Measurements from ENCODE around the gene HDHD3.
"Not testable (repeated sequence)": the region's sequence is repeated elsewhere in the genome, so short reads cannot be mapped to it uniquely, and the experiment has no call there.

HDHD3 gene

DNA sequence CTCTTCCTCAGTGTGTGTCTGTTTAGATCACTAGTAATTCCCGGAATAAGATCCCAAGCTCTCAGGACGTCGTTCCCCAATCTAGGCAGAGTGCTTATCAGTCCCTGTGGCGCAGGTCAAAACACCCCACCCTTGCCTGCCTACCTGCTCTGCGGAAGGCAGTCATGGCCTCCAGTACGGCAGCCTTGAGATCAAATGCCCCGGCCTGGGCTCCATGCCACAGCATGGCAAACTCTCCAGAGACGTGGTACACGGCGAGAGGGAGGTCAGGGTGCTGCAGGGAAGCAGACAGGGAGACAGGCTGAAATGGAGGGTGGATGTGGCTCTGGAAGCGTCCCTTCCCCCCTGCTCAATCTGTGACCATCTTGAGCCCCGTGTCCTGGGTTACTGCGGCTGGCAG lies 12.0 kb upstream of the HDHD3 start:
- no peak for DNase-seq

DNA sequence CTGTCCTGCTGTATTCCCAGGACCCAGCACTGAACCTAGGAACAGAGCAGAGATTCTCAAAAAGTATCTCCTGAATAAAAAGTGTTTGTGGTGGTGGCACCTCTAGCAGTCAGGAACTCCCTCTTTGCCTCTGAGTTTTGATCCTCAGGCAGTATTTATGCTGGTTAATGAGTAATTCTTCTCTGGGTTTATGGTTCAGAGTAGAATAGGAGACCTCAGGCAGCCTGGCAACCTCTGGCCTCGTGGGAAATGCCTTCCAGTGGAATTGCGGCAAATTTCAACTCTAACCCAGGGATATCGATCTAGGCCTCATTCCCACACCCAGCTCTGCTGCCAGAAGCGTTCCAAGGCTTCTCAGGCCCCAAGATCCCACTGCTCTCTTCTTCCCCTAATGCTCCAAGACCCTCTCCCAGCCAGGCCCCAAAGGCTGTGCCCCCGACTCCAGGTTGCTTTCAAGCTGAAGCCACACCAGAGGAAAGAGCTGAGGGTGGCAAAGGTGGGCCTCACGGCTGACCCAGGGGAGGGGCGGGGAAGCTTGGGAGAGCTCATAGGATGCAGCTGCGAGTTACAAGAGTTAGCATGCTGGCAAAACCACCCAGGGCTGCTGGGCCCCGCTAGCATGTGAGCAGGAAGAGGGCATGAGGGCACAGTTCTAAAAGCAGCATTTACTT lies 10.9 kb upstream of the HDHD3 start:
- no peak for DNase-seq

DNA sequence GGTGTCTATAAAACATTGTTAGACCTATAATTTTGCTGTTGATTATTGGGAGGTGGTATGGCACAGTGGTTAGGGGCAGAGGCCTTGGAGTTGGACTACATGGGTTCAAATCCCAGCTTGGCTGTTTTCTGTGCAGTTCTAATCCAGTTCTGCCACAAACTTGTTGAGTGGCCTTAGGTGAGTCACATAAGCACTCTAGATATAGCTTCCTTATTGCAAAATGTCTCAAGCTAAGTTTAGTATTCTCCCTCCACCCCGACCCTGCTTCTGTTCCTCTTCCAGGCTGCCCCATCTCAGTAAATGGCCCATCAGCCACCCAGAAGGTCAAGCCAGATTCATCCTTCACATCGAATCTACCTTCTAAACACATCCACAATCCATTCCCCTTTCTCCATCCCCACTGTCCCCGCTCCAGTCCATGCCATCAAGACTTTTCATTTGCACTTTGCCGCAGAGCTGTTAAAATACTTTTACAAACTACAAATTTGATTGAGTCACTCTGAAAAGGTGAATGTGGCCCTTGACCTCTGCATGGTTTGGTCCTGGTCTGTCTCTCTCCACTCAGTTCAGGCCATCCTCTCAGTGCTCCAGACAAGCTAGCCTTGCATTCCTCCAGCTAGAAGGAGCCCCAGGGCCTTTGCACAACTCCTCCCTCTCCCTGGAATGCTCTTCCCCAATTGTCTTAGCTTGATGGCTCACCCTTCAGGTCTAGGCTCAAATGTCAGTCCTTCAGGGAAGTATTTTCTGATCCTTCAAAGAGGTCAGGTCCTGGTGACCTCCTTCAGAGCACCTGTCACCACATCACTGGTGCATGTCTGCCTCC lies 10.0 kb upstream of the HDHD3 start:
- no peak for DNase-seq

DNA sequence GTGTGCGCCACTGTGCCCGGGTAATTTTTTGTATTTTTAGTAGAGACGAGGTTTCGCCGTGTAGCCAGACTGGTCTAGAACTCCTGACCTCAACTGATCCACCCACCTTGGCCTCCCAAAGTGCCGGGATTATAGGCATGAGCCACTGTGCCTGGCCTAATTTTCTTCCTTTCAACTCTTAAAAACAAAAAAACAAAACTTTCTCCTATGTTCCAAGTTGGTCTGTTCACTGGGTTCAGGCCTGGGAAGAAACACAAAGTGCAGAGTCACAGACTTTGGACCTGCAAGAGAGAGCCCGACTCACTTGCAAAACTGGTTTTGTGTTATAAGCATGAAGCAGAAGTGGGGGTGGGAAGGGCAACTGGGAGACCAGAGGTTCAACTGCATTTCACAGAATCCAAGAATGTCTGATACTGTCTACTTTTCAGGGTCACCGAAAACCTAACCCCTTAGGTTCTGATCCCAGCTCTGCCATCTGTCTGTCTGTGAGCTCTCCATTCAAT lies 5.2 kb upstream of the HDHD3 start:
- DNase-seq = no peak

DNA sequence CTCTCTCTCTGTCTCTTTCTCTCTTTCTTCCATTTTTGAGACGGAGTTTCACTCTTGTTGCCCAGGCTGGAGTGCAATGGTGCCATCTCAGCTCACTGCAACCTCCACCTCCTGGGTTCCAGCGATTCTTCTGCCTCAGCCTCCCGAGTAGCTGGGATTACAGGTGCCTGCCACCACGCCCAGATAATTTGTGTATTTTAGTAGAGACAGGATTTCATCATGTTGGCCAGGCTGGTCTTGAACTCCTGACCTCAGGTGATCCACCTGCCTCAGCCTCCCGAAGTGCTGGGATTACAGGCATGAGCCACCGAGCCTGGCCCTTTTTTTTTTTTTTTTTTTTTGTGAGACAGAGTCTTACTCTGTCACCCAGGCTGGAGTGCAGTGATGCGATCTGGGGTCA lies 4.7 kb upstream of the HDHD3 start:
- DNase-seq = not testable (repeated sequence)

DNA sequence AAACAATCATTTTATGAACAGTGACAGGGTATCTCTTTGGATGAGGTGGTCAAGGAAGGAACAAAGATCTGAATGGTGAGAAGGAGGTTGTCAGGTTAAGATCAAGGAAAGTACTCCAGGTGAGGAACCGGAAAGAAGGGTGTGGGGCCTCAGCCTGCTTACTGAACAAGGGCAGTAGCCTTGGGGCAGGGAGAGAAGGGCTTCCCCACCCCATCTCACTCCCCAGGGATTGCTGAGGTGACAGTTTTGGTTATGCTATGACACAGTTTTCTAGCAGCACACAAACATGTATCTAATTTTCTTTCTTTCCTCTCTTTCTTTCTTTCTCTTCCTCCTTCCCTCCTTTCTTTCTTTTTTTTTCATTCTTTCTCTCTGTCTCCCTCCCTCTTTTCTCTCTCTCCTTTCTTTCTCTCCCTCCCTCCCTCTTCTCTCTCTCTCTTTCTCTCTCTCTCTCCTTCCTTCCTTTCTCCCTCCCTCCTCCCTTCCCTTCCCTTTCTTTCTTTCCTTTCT lies 4.1 kb upstream of the HDHD3 start:
- DNase-seq = no peak

DNA sequence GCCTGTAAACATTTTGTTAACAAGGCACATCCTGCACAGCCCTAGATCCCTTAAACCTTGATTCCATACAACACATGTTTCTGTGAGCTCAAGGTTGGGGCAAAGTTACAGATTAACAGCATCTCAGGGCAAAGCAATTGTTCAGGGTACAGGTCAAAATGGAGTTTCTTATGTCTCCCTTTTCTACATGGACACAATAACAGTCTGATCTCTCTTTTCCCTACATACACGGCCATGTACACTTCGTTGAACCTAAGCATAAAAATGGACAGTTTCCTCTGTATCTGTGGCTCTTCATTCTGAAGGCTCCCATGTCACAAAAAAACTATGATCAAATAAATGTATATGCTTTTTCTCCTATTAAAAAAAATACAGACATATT lies 3.0 kb upstream of the HDHD3 start:
- not testable (repeated sequence) for DNase-seq

DNA sequence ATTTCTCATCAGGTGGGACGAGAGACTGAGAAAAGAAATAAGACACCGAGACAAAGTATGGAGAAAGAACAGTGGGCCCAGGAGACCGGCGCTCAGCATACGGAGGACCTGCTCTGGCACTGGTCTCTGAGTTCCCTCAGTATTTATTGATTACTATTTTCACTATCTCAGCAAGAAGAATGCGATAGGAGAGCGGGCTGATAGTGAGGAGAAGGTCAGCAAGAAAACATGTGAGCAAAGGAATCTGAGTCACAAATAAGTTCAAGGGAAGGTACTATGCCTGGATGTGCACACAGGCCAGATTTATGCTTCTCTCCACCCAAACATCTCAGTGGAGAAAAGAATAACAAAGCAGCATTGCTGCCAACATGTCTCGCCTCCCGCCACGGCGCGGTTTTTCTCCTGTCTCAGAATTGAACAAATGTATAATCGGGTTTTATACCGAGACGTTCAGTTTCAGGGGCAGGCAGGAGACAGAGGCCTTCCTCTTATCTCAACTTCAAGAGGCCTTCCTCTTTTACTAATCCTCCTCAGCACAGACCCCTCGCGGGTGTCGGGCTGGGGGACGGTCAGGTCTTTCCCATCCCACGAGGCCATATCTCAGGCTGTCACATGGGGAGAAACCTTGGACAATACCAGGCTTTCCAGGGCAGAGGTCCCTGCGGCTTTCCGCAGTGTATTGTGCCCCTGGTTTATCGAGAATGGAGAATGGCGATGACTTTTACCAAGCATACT lies 2.5 kb upstream of the HDHD3 start:
- DNase-seq = not testable (repeated sequence)

DNA sequence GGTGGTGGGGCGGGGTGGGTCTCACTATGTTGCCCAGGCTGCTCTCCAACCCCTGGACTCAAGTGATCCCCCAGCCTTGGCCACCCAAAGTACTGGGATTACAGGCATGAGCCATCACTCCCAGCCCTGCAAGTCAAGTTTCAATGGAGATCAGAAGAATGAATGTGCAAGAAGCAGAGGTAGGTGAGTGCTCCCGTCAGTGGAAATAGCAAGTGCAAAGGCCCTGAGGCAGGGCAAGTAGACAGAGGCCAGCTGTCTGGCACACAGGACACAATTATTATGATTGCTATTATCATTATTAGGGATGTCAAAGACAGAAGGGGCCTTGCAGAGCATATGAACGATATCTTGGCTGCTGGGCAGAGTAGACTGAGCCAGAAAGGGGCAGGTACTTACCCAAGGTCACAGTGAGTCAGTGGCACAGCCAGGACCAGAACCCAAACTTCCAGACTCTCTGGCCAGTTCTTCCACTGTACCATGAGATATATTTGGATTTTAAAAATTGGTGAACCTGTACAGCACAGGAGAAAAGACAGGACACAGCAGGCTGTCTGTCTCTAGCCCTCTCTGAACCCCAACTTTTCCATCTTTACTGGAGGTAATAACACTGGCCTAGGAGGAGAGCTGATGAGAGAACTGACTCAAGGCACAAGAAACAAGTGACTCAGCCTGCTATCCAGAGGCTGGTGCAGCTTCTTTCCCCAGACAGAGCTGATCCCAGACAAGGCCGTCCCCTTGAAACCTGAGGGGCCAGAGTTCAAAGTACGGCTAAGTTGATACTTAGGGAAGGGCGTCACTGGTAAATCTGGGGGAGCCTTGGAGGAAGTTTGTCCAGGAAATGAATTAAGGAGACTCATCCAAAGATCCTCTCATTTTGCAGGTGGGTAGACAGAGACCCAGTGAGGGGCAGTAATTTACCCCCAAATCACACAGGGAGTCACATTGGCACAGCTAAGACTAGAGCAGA lies 1.4 kb downstream of the HDHD3 start:
- DNase-seq = no peak

DNA sequence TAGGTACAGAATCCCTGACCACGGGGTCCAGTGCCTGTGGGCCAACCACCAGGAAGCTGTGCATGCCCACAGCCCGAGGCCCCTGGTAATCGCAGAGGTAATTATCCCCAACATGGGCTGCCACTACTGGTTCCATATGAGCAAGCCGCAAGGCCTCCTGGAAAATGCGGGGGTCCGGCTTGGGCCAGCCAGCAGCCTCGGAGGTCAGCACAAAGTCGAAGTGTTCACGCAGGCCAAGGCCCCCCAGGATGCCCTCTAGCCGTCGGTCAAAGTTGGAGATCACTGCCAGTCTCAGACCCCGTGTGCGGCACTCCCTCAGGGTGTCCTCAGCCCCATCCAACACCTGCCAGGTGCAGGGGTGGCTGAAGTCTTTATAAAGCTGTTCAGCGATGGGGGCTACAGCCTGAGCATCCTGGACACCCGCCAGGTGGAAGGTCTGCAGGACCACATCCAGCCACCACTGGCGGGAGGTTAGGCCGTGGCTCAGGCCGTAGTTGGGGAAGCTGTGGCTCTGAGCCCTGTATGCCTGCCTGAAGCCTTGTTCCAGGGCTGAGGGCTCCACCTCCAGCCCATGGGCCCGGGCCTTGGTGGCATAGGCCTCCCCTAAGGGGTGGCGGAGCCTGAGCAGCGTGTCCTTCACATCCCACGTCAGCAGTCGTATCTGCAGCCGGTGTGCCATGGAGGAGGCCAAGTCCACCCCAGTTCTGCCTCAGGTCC lies 3.0 kb downstream of the HDHD3 start:
- DNase-seq = no peak

DNA sequence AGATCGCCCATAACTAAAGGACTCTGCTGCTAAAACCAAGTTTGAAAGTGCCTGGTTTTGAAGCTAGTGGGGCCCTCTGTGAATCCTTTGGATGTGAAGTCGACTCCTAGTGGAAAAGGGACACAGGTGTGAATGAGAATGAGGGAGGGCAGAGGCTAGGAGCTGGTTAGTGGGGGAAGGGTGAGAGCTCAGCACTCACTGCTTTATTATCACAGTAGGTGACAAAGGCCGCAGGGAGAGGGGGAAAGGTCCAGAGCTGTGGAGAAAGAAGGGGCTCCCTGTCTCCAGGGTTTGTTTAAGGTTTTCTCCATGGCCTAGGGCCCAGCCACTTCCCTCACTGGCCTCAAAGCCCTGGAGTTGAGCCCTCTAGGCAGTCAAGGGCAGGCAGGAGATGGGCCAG lies 3.5 kb downstream of the HDHD3 start:
- DNase-seq = no peak

DNA sequence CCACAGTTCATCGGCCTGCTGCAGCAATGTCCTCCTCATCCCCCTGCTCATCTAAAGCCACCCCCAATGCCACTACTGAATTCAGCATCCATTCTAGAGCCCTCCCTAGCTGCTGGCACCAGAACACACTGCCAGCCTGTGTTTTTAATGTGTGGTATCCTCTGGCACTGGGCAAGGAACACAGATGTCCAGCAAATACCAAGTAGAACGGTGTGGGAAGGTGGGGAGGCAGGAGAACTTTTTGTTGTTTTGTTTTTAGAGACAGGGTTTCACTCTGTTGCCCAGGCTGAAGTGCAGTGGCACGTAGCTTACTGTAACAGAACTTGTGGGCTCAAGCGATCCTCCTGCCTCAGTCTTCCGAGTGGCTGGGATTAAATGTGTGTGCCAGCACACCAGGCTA lies 4.7 kb downstream of the HDHD3 start:
- DNase-seq = no peak

DNA sequence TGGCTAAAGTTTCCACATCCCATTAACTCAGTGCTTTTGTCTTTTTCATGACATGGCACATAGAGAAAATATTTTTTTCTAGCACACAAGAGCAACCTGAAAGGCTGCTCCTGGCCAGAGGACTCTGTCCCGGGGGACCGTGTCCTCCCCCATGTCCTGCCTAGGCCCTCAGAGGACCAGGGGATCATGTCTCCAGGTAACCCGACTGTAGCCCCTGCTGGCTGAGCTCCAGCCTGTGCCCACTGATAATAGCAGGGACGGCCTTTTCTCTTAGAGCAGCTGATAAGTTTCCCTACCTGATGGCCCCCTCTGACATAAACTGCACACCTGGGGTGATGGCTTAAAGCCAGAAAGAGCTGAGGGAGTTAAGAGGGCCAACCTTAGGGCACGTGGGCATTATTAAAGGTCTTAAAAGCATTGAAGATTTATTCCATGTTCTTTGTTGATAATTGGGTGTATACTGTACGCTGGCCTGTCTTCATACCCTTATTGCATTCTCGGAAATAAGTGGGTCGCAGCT lies 5.9 kb downstream of the HDHD3 start:
- no peak for DNase-seq

DNA sequence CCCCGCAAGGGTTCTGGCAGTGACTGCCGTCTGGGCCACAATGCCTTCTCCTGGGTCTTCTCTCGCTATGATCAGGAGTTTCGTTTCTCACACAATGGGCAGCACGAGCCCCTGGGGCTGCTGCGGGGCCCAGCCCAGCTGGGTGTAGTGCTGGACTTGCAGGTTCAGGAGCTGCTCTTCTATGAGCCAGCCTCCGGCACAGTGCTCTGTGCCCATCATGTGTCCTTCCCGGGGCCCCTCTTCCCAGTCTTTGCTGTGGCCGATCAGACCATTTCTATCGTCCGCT lies 7.0 kb downstream of the HDHD3 start:
- DNase-seq = no peak

DNA sequence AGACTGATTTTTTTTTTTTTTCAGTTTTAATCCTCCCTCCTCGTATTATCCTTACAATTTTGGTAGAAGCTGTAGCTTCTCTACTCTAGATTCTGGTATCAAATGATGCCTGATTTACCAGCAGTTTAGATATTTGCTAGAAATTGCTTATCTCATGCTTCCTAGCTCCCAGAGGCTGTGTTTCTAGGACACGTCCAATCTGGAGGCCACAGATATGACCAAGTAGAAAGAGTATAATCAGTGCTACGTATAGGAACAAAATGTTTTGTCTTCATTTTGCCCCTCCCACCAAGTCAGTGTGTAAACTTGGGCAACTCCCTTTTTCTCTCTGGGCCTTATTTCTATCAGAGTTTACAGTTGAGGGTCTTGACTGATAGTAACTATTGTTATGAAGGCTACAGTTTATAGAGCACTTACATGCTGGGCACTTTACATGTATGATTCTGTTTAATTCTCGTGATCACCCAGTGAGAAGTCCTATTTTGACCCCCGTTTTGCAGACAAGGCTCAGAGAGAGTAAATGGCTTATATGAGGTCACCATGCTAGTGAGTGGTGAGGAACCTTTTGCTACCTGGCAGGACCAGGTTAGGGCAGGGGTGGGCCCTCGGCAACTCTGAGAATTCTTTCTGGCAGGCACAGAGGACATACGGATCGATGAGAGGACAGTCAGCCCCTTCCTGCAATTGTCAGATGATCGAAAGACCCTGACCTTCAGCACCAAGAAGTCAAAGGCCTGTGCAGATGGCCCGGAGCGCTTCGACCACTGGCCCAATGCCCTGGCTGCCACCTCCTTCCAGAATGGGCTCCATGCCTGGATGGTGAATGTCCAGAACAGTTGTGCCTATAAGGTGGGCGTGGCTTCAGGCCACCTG lies 7.6 kb downstream of the HDHD3 start:
- DNase-seq = no peak

DNA sequence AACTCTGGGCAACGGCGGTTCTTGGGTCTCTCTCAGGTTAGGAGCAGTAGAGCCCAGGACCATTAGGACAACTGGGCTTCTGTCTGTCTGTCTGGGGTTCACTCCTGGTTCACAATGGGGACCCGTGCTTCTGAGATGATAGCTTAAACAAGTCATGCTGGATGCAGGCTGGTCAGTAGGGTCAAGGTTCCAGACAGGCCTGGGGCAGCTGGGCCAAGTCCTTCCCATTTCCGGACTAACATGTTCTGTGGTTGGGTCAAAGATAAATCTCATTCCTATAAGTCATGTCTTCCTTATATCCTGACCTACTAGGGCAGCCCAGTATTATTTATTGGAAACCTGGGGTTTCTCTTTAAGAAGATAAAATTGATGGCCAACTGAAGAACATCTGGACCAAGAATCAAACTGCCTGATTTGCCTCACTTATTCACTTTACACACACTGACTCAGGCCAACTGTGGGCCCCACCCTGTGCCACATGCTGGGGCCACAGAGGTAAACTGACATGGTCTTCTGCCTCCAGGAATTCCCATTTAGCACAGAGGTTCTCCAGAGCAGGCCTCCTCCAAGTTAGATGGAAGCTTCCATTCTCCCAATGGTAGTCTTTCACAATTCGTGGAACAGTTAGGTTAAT lies 8.3 kb downstream of the HDHD3 start:
- DNase-seq = no peak

DNA sequence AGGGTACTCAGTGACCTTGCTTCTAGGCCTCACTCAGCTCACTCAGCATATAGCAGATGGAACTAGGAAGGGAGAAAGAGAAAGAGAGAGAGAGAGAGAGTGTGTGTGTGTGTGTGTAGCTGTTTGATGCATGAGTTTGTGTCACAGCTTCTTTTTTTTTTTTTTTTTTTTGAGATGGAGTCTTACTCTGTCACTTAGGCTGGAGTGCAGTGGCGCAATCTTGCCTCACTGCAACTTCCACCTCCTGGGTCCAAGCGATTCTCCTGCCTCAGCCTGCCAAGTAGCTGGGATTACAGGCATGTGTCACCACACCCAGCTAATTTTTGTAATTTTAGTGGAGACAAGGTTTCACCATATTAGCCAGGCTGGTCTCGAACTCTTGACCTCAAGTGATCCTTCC lies 11.1 kb downstream of the HDHD3 start:
- DNase-seq = not testable (repeated sequence)

DNA sequence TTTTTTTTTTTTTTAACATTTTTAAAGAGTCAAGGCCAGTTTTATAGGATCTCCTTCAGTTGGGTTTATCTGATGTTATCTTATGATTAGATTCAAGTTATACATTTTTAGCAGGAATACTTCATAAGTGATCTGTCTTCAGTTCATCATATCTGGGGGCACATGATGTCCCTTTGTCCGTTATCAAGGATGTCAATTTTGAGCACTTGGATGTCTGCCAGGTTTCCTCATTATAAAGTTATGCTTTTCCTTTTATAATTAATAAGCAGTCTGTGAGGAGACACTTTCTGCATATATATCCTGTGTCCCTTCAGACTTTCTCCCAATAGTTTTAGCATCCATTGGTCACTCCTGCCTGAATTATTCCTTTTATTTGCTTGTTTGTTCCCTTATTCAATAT lies 11.8 kb downstream of the HDHD3 start:
- no peak for DNase-seq

DNA sequence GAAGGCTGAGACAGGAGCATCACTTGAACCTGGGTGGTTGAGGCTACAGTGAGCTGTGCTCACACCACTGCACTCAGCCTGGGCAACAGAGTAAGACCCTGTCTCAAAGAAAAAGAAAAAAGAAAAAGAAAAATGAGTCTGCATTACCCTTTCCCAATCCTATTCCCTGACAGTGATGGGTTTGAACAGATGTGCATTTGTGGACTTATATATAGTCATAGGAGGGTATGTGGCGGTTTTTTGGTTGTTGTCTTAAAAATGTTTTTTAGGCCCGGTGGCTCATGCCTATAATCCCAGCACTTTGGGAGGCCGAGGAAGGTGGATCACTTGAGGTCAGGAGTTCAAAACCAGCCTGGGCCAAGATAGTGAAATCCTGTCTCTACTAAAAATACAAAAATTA lies 13.4 kb downstream of the HDHD3 start:
- DNase-seq = no peak

Data from activated CD4-positive, alpha-beta T cell treated with anti-CD3 and anti-CD28 coated beads, Interleukin-2, amount 50 U/mL, for 16 hours (primary cell).